GM12878 (cell line): ENCODE results near the gene ALAS1. TPM values are rescaled to one million over a fixed set of nuclear protein-coding genes. Genes with fewer than 3 reads are reported as not detected.

Experiments
- ATAC-seq: fragments of 200-7000 bp; cut with Tn5 transposase; 3 replicates; pipeline ENCODE4 v1.9.1; 2020; ENCODE audit warnings: mild to moderate bottlenecking, moderate library complexity
- BruUV-seq: library from RNA; stranded (reverse); fragments of 400-500 nt; replicated peaks from 2 replicates; lab custom pipeline; 2021; lab: Mats Ljungman, UMichigan
- CTCF ChIA-PET: fragments of 300-600 bp; sonication (Branson Sonifier 250); formaldehyde crosslinking; extraction: SDS; loops from one replicate; lab custom pipeline; 2021; ENCODE audit warnings: inconsistent platforms; lab: Yijun Ruan, JAX
- POLR2A ChIA-PET: fragments of 350-600 bp; formaldehyde crosslinking; extraction: SDS; loops from one replicate; lab custom pipeline; 2021; ENCODE audit warnings: inconsistent platforms; lab: Charles Lee
- RAD21 ChIA-PET: fragments of 300-600 bp; sonication (Branson Sonifier 250); formaldehyde crosslinking; loops from one replicate; lab custom pipeline; 2023; ENCODE audit warnings: antibody characterized with exemption; ENCODE audit not compliant: unreplicated experiment; lab: Charles Lee
- SMC1A ChIA-PET: fragments of 300-600 bp; sonication (Branson Sonifier 250); formaldehyde crosslinking; loops from one replicate; lab custom pipeline; 2023; ENCODE audit not compliant: unreplicated experiment, uncharacterized antibody; lab: Charles Lee
- DNase-seq: peaks from one replicate; pipeline ENCODE4 v3.0.0-alpha.2; 2011; ENCODE audit warnings: low read depth, low spot score
- FAIRE-seq: peaks from 3 replicates; lab custom pipeline; 2011; peaks lifted over from hg19 to GRCh38; lab: Jason Lieb, UNC
- H2AFZ ChIP-seq: 2 replicates; pipeline ENCODE4 v1.6.0; 2011; ENCODE audit warnings: low read depth, low read length, control low read depth; ENCODE audit not compliant: control insufficient read depth
- H3K27ac ChIP-seq: 2 replicates; pipeline ENCODE4 v1.5.1; 2011; ENCODE audit warnings: control low read depth; ENCODE audit not compliant: control insufficient read depth, insufficient read depth
- H3K27me3 ChIP-seq, 2 experiments: replicated peaks in 1 of 2; 2 replicates each; pipeline versions ENCODE4 v1.6.0 to v1.6.1; 2011; ENCODE audit warnings: low read length in 1 of 2; ENCODE audit not compliant: control insufficient read depth in 2 of 2, insufficient read depth in 2 of 2
- H3K36me3 ChIP-seq, 2 experiments: 2 replicates each; pipeline ENCODE4 v1.5.1; 2011; ENCODE audit warnings: low read length in 1 of 2; ENCODE audit not compliant: control insufficient read depth in 2 of 2, insufficient read depth in 2 of 2
- H3K4me1 ChIP-seq: 2 replicates; pipeline ENCODE4 v1.6.1; 2011; ENCODE audit warnings: mild to moderate bottlenecking, low read length, moderate library complexity, mixed read lengths; ENCODE audit not compliant: control insufficient read depth, insufficient read depth
- H3K4me2 ChIP-seq: 2 replicates; pipeline ENCODE4 v1.6.0; 2011; ENCODE audit warnings: control low read depth; ENCODE audit not compliant: control insufficient read depth, insufficient read depth
- H3K4me3 ChIP-seq: fragments of 200-600 bp; sonication (generic); 2 replicates; pipeline ENCODE4 v1.5.1; 2016
- H3K79me2 ChIP-seq: 2 replicates; pipeline ENCODE4 v1.6.0; 2011; ENCODE audit warnings: low read length; ENCODE audit not compliant: control insufficient read depth, insufficient read depth
- H3K9ac ChIP-seq: 2 replicates; pipeline ENCODE4 v1.8.0; 2011; ENCODE audit warnings: low read length, control low read depth, mixed read lengths; ENCODE audit not compliant: control insufficient read depth, insufficient read depth
- H3K9me3 ChIP-seq: replicated peaks from 3 replicates; pipeline ENCODE4 v1.5.1; 2011; ENCODE audit warnings: mild to moderate bottlenecking, low read length; ENCODE audit not compliant: control insufficient read depth, insufficient read depth
- H4K20me1 ChIP-seq: 2 replicates; pipeline ENCODE4 v1.6.0; 2011; ENCODE audit not compliant: control insufficient read depth, insufficient read depth
- BCL11A ChIP-seq: IDR thresholded peaks from 2 replicates; pipeline ENCODE4 v1.6.1; 2011; ENCODE audit warnings: low read depth, low read length
- BHLHE40 ChIP-seq, 2 experiments: fragments of 450-650 bp in 1 of 2; IDR thresholded peaks; 2 replicates each; pipeline ENCODE4 v1.6.1; 2011 to 2017; ENCODE audit warnings: low read depth in 2 of 2, borderline replicate concordance in 1 of 2, improper control_type of control experiment in 1 of 2, low read length in 1 of 2, mild to moderate bottlenecking in 1 of 2
- CHD4 ChIP-seq: fragments of 200-600 bp; sonication (generic); IDR thresholded peaks from 2 replicates; pipeline ENCODE4 v1.6.1; 2016; ENCODE audit warnings: mild to moderate bottlenecking
- EED ChIP-seq: sonication (generic); IDR thresholded peaks from 2 replicates; pipeline ENCODE4 v1.6.1; 2016; ENCODE audit warnings: antibody characterized with exemption, low read depth
- EGR1 ChIP-seq, 2 experiments: IDR thresholded peaks; 1 replicate in 1 of 2; 2 replicates in 1 of 2; pipeline ENCODE4 v1.6.1; 2011 to 2012; ENCODE audit warnings: low read depth in 2 of 2, low read length in 2 of 2, borderline replicate concordance in 1 of 2, mild to moderate bottlenecking in 1 of 2, moderate library complexity in 1 of 2
- ETV6 ChIP-seq, 2 experiments: fragments of 450-650 bp in 1 of 2; IDR thresholded peaks in 1 of 2; conservative IDR thresholded peaks in 1 of 2; 2 replicates each; pipeline ENCODE4 v1.6.1; 2014; ENCODE audit warnings: antibody characterized with exemption in 1 of 2, borderline replicate concordance in 1 of 2, low read depth in 1 of 2, mild to moderate bottlenecking in 1 of 2, moderate library complexity in 1 of 2
- HCFC1 ChIP-seq: fragments of 150-350 bp; IDR thresholded peaks from 2 replicates; pipeline ENCODE4 v1.6.1; 2014; ENCODE audit warnings: low read length
- HDGF ChIP-seq: fragments of 450-650 bp; IDR thresholded peaks from 2 replicates; pipeline ENCODE4 v1.6.1; 2016; ENCODE audit warnings: antibody characterized with exemption
- KAT2A ChIP-seq: conservative IDR thresholded peaks from 2 replicates; pipeline ENCODE4 v1.6.1; 2011; ENCODE audit warnings: low read depth, low read length; ENCODE audit not compliant: control insufficient read depth
- LARP7 ChIP-seq: fragments of 450-650 bp; IDR thresholded peaks from 2 replicates; pipeline ENCODE4 v1.6.1; 2017; ENCODE audit warnings: mild to moderate bottlenecking
- MEF2B ChIP-seq: fragments of 450-650 bp; IDR thresholded peaks from 2 replicates; pipeline ENCODE4 v1.6.1; 2018; ENCODE audit warnings: mild to moderate bottlenecking, moderate library complexity; ENCODE audit not compliant: partially characterized antibody, poor library complexity, severe bottlenecking
- NR2C1 ChIP-seq: fragments of 450-650 bp; IDR thresholded peaks from 2 replicates; pipeline ENCODE4 v1.6.1; 2017; ENCODE audit warnings: antibody characterized with exemption, mild to moderate bottlenecking, moderate library complexity
- STAT3 ChIP-seq: IDR thresholded peaks from 2 replicates; pipeline ENCODE4 v1.6.1; 2011; ENCODE audit warnings: low read depth, low read length, improper control_type of control experiment
- TAF1 ChIP-seq: IDR thresholded peaks from 2 replicates; pipeline ENCODE4 v1.6.1; 2011; ENCODE audit warnings: mild to moderate bottlenecking, low read depth, low read length, borderline replicate concordance
- TCF7 ChIP-seq: IDR thresholded peaks from 2 replicates; pipeline ENCODE4 v1.6.1; 2014; ENCODE audit warnings: antibody characterized with exemption, borderline replicate concordance
- ZZZ3 ChIP-seq: IDR thresholded peaks from 2 replicates; pipeline ENCODE4 v1.6.1; 2011; ENCODE audit warnings: low read depth; ENCODE audit not compliant: control insufficient read depth, insufficient read length
- WGBS: methylation state at CpG from one replicate; pipeline ENCODE4 v1.1.6; 2016; ENCODE audit warnings: low lambda C conversion rate; ENCODE audit not compliant: insufficient replicate concordance, insufficient coverage; ENCODE audit errors: missing lambda C conversion rate; 5-methylcytosine and 5-hydroxymethylcytosine counted together
- in situ Hi-C: fragments of 300-500 bp; cut with MboI; formaldehyde crosslinking; loops from 9 replicates; pipeline ENCODE4 v1.14.3; 2018; ENCODE audit warnings: mixed read lengths
- intact Hi-C: fragments of 100-400 bp; cut with micrococcal nuclease; formaldehyde crosslinking; loops from one replicate; pipeline ENCODE4 v1.14.2; 2022; ENCODE audit not compliant: unreplicated experiment
- polyA plus RNA-seq, 11 experiments: library from polyadenylated mRNA; depleted of rRNA in 4 of 11; unstranded in 6 of 11; stranded (reverse) in 5 of 11; fragments of >200 nt; fragmentation: Nextera tagmentation in 4 of 11; fragmentation: Illumina TruSeq in 1 of 11; extraction: Ambion mirVana in 4 of 11; extraction: Trizol in 1 of 11; gene quantifications; 1 replicate in 1 of 11; 2 replicates in 10 of 11; pipeline versions ENCODE4 v1.2.1 to v1.2.3, GENCODE V29; 2011 to 2016; ENCODE audit warnings: inconsistent platforms in 2 of 11, missing spikeins in 2 of 11, low read depth in 1 of 11
- total RNA-seq, 4 experiments: library from RNA; depleted of rRNA in 3 of 4; stranded (reverse); fragments of >200 nt in 3 of 4; fragmentation: Illumina TruSeq in 1 of 4; extraction: Trizol in 1 of 4; gene quantifications; 2 replicates each; pipeline versions ENCODE4 v1.2.1 to v1.2.3, GENCODE V29; 2013 to 2021
- TF ChIP-seq, protein P1 (sequence below): IDR thresholded peaks from 2 replicates; pipeline ENCODE4 v1.6.1; 2012; ENCODE audit warnings: low read depth, low read length, improper control_type of control experiment
- TF ChIP-seq, protein P2 (sequence below): fragments of 450-650 bp; IDR thresholded peaks from 2 replicates; pipeline ENCODE4 v1.6.1; 2016; ENCODE audit warnings: mild to moderate bottlenecking
- TF ChIP-seq, protein P3 (sequence below): fragments of 450-650 bp; IDR thresholded peaks from 2 replicates; pipeline ENCODE4 v1.6.1; 2014; ENCODE audit warnings: mild to moderate bottlenecking

Gene ALAS1
- total and polyA plus RNA-seq, 10 of the 15 experiments (the other 5 are each of a cell fraction or from before 2014, with no cell fraction given), result 69.9 to 115 (median 94.1) TPM

DNA sequence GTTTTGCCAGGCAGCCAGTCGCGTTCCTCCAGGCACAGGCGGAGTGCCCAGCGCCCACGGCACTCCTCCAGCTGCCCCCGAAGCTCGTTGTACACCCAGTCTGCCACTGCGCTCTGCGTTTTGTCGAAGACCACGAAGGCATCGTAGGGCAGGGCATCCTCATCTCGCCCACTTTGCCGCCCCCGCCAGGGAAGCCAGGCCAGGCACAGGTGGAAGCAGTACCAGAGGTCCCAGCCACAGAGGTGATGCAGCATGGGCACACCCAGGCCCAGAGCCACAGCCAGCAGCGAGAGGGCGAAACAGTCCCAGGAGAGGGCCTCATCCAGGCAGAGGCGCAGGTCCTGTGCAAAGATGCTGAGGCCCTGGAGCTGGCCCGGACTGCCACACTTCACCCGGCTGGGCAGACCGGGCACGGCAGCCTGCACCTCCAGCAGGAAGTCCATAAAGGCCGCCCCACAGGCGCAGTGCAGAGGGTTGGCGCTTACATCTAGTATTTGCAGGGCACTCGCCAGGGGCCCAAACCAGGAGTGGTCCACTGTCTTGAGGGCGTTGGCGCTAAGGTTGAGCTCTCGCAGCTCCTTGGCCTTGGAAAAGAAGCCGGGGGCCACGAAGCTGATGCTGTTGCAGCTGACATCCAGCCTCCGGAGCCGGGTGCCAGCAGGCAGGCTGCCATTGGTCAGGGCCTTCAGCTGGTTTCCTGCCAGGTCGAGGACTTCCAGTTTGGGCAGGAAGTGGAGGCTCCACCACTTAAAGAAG, 23.8 kb downstream of the ALAS1 start:
- ChIA-PET CTCF (interaction anchor here (1.2 to 8.5 kb wide), 24 partner anchors 9 to 227 kb away, joined by 3 to 129 read pairs (median 9); partner anchors contain the start of genes SEMA3G, TWF2 and WDR82), POLR2A (interaction anchor here (1.1 to 1.6 kb wide), 5 partner anchors 10 to 67 kb away, joined by 3 to 10 read pairs (median 5); partner anchors contain the start of genes GLYCTK and WDR82), SMC1A (interaction anchor here (0.6 to 10.5 kb wide), 13 partner anchors 10 to 765 kb away, joined by 3 to 112 read pairs (median 7); no protein-coding TSS in a partner anchor), RAD21 (interaction anchor here (0.5 to 4.9 kb wide), 12 partner anchors 17 to 224 kb away, joined by 3 to 53 read pairs (median 4); partner anchors contain the start of gene TWF2)
- ATAC-seq, result no peak
- Histone ChIP-seq H3K4me3 (no peak overlapping the region), H3K27ac (no peak overlapping the region), H3K9ac (no peak overlapping the region), H3K9me3 (no peaks in the 10 kb centered on the region), H2AFZ (no peak overlapping the region), H4K20me1 (no peaks in the 10 kb centered on the region), H3K36me3 (peaks cover 0 to 2% of the 10 kb centered on the region in 2 experiments; a peak in 2 of 4 replicates), H3K4me2 (no peak overlapping the region), H3K27me3 (no peaks in the 10 kb centered on the region), H3K4me1 (peaks cover 36% of the 10 kb centered on the region), H3K79me2 (peaks cover 3% of the 10 kb centered on the region)
- no peak for FAIRE-seq
- intact Hi-C loops (loop anchor here (5.0 kb wide), 1 partner anchor 226 kb away; the partner anchor contains the start of gene SEMA3G), in situ Hi-C loops (no loop called here)
- TF ChIP-seq CHD4 (no peak), EED (no peak), BHLHE40 (IDR thresholded peaks at IDR 0.05; ENCODE audit: borderline replicate concordance in 1 of 2, low read depth in 2 of 2, low read length in 1 of 2) (no peak), BCL11A (no peak), ETV6 (conservative IDR thresholded peaks at IDR 0.05 in 1 of 2, IDR thresholded peaks at IDR 0.05 in 1 of 2; ENCODE audit: borderline replicate concordance in 1 of 2, low read depth in 1 of 2) (no peak), ZZZ3 (no peak), TAF1 (no peak), HCFC1 (no peak), TCF7 (no peak), LARP7 (no peak), NR2C1 (no peak), EGR1 (IDR thresholded peaks at IDR 0.05; ENCODE audit: borderline replicate concordance in 1 of 2, low read depth in 2 of 2, low read length in 2 of 2) (no peak), MEF2B (no peak), STAT3 (no peak), KAT2A (no peak), HDGF (no peak)
- TF ChIP-seq, protein P1, sequence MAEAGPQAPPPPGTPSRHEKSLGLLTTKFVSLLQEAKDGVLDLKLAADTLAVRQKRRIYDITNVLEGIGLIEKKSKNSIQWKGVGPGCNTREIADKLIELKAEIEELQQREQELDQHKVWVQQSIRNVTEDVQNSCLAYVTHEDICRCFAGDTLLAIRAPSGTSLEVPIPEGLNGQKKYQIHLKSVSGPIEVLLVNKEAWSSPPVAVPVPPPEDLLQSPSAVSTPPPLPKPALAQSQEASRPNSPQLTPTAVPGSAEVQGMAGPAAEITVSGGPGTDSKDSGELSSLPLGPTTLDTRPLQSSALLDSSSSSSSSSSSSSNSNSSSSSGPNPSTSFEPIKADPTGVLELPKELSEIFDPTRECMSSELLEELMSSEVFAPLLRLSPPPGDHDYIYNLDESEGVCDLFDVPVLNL, result no peak
- TF ChIP-seq, protein P2, sequence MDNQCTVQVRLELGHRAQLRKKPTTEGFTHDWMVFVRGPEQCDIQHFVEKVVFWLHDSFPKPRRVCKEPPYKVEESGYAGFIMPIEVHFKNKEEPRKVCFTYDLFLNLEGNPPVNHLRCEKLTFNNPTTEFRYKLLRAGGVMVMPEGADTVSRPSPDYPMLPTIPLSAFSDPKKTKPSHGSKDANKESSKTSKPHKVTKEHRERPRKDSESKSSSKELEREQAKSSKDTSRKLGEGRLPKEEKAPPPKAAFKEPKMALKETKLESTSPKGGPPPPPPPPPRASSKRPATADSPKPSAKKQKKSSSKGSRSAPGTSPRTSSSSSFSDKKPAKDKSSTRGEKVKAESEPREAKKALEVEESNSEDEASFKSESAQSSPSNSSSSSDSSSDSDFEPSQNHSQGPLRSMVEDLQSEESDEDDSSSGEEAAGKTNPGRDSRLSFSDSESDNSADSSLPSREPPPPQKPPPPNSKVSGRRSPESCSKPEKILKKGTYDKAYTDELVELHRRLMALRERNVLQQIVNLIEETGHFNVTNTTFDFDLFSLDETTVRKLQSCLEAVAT, result no peak
- TF ChIP-seq, protein P3, sequence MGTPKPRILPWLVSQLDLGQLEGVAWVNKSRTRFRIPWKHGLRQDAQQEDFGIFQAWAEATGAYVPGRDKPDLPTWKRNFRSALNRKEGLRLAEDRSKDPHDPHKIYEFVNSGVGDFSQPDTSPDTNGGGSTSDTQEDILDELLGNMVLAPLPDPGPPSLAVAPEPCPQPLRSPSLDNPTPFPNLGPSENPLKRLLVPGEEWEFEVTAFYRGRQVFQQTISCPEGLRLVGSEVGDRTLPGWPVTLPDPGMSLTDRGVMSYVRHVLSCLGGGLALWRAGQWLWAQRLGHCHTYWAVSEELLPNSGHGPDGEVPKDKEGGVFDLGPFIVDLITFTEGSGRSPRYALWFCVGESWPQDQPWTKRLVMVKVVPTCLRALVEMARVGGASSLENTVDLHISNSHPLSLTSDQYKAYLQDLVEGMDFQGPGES, result no peak
- WGBS, result 90% methylated on average over 33 of the region's 34 CpGs
- BruUV-seq, result no TSS peak
- DNase-seq, result no peak
